Tibial nerve (tissue), 4 donors: ENCODE data around the gene EPS8L1. TPM values are rescaled to one million over a fixed set of nuclear protein-coding genes. Genes with fewer than 3 reads are reported as not detected.

Source experiments
- DNase-seq, 2 donors: peaks; one replicate each; pipeline ENCODE4 v3.0.0-alpha.2; 2019; ENCODE audit warnings: low spot score in 2 of 2
- H3K27ac ChIP-seq, 4 donors: fragments of 200-600 bp; sonication (generic) in 3 of 4; one replicate each; pipeline ENCODE4 v1.5.1; 2017 to 2019; ENCODE audit warnings: mild to moderate bottlenecking in 1 of 4
- H3K27me3 ChIP-seq, 2 donors: fragments of 200-600 bp; sonication (generic) in 1 of 2; one replicate each; pipeline versions ENCODE4 v1.5.1 to v1.6.0; 2017 to 2019
- H3K36me3 ChIP-seq, 3 donors: fragments of 200-600 bp; sonication (generic); one replicate each; pipeline ENCODE4 v1.5.1; 2018 to 2019
- H3K4me1 ChIP-seq, 4 donors: fragments of 200-600 bp; sonication (generic) in 3 of 4; one replicate each; pipeline ENCODE4 v1.5.1; 2017 to 2019
- H3K4me3 ChIP-seq, 4 donors: fragments of 200-600 bp; sonication (generic) in 3 of 4; one replicate each; pipeline ENCODE4 v1.5.1; 2017 to 2019; ENCODE audit warnings: mild to moderate bottlenecking in 1 of 4, moderate library complexity in 1 of 4
- H3K9me3 ChIP-seq, 4 donors: fragments of 200-600 bp; sonication (generic) in 3 of 4; one replicate each; pipeline ENCODE4 v1.5.1; 2017 to 2019
- EP300 ChIP-seq, 2 donors: sonication (generic); formaldehyde crosslinking; IDR thresholded peaks; one replicate each; pipeline ENCODE4 v1.6.1; 2017; ENCODE audit warnings: antibody characterized with exemption in 2 of 2, mild to moderate bottlenecking in 1 of 2
- POLR2A ChIP-seq, 2 donors: fragments of 450-650 bp; IDR thresholded peaks; one replicate each; pipeline ENCODE4 v1.6.1; 2017; ENCODE audit warnings: antibody characterized with exemption in 2 of 2, mild to moderate bottlenecking in 2 of 2, moderate library complexity in 2 of 2
- WGBS, 2 donors: methylation state at CpG; one replicate each; pipeline ENCODE4 v1.1.5; 2018; 5-methylcytosine and 5-hydroxymethylcytosine counted together
- total RNA-seq, 4 donors: library from RNA; depleted of rRNA; stranded (reverse); fragments of >200 nt; gene quantifications; one replicate each; pipeline ENCODE4 v1.1.0, GENCODE V29; 2016
- TF ChIP-seq, protein P1 (sequence below), 5 experiments: fragments of 200-600 bp in 3 of 5; fragments of 450-650 bp in 2 of 5; sonication (generic) in 3 of 5; IDR thresholded peaks; one replicate each; pipeline ENCODE4 v1.5.1; 2016 to 2019; ENCODE audit warnings: antibody characterized with exemption in 5 of 5, mild to moderate bottlenecking in 3 of 5, moderate library complexity in 2 of 5

Gene EPS8L1
- total RNA-seq, 4 donors from 2014 or later = 0.44 to 1.2 TPM; not detected in 2

DNA sequence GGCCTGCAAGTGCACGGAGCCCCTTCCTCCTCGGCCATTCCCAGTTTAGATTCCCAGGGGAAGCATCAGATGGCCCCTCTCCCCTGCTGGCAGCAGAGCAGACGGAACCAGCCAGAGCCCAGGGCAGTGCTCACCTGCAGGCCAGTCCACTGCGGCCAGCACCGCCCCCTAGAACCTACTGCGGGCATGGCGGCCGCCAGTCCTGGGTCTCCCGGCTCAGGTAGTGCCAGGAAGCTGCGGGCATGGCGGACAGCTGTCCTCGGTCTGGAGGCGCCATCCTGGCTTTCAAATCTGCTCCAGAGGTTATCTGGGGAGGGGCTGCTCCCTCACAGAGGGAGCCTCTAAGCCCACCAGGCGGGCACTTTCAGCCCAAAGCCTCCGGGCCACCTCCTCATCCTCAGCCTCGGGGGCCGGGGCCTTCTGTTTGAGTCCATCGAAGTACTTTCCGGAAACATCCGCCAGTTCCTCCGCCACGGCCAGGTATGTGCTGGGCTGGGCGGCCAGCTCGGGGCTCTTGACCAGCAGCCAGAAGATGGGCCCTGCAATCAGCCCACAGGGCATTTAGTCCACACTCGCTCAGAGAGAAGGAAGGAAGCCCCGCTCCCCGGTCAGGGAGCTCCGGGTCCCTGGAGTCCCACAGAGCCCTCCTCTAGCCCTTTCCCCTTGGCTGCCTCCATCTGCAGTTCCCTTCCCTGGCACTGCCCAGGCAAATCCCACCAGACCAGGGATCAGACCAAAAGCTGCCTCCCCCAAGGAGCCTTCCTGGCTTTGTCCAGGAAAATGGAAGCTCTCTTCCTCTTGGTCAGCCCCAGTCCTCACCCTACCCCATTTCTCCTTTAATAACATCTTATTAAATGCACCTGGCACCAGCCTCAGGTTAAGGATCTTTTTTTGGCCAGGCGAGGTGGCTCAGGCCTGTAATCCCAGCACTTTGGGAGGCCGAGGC, 30.6 kb upstream of the EPS8L1 start:
- H3K27ac ChIP-seq = no peak overlapping the region
- TF ChIP-seq POLR2A (IDR thresholded peaks at IDR 0.05) (no peak), EP300 (IDR thresholded peaks at IDR 0.05) (no peak)
- TF ChIP-seq, protein P1, sequence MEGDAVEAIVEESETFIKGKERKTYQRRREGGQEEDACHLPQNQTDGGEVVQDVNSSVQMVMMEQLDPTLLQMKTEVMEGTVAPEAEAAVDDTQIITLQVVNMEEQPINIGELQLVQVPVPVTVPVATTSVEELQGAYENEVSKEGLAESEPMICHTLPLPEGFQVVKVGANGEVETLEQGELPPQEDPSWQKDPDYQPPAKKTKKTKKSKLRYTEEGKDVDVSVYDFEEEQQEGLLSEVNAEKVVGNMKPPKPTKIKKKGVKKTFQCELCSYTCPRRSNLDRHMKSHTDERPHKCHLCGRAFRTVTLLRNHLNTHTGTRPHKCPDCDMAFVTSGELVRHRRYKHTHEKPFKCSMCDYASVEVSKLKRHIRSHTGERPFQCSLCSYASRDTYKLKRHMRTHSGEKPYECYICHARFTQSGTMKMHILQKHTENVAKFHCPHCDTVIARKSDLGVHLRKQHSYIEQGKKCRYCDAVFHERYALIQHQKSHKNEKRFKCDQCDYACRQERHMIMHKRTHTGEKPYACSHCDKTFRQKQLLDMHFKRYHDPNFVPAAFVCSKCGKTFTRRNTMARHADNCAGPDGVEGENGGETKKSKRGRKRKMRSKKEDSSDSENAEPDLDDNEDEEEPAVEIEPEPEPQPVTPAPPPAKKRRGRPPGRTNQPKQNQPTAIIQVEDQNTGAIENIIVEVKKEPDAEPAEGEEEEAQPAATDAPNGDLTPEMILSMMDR (IDR thresholded peaks at IDR 0.05) = no peak
- no peak overlapping the region for H3K4me3 ChIP-seq
- DNase-seq = no peak
- H3K27me3 ChIP-seq = no peaks in the 10 kb centered on the region
- 92 to 94% methylated on average over 20 to 30 of the region's 30 CpGs for WGBS, 2 donors
- peaks cover 0 to 18% (median 0%) of the 10 kb centered on the region in 4 donors for H3K9me3 ChIP-seq
- H3K4me1 ChIP-seq = no peaks in the 10 kb centered on the region
- H3K36me3 ChIP-seq = peaks cover 0 to 99% (median 32%) of the 10 kb centered on the region in 3 donors

DNA sequence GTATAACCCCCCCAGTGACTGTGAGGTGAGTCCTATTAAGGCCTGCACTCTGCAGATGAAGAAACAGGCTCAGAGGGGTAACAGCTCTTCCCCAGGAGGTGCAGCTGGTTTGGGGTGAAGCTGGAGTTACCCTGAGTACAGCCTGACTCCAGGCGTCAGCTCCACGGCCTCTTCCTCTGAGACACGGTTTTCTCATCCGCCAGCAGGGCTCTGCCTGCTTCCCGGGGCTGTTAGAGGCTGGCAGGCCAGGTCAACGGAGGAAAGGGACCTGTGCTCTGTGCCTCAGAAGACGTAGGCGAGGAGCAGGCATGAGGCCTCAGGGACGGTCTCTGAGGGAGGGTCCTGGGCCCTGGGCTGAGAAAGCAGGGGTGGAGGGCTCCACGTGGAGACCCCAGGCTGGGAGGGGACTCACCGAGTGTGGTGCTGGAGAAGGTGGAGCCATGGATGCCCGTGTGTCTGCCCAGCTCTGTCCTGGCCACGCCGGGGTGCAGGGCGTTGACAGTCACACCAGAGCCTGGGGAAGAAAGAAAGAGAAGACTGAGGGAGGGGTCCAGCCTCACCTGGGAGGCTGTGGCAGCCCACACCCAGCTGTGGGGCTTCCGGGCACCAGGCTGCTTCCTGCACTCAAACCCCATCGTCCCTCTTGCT, 28.6 kb upstream of the EPS8L1 start:
- no peak for DNase-seq
- no peak overlapping the region for H3K27ac ChIP-seq
- peaks cover 0 to 10% (median 0%) of the 10 kb centered on the region in 4 donors for H3K9me3 ChIP-seq
- WGBS, 2 donors = 86 to 93% methylated on average over 13 to 17 of the region's 17 CpGs
- no peak for TF ChIP-seq POLR2A (IDR thresholded peaks at IDR 0.05)
- TF ChIP-seq EP300 (IDR thresholded peaks at IDR 0.05) = no peak
- TF ChIP-seq, protein P1 (IDR thresholded peaks at IDR 0.05) = no peak
- H3K36me3 ChIP-seq = peaks cover 0 to 100% (median 32%) of the 10 kb centered on the region in 3 donors
- no peak overlapping the region for H3K4me3 ChIP-seq
- H3K4me1 ChIP-seq = no peaks in the 10 kb centered on the region
- H3K27me3 ChIP-seq = no peaks in the 10 kb centered on the region

DNA sequence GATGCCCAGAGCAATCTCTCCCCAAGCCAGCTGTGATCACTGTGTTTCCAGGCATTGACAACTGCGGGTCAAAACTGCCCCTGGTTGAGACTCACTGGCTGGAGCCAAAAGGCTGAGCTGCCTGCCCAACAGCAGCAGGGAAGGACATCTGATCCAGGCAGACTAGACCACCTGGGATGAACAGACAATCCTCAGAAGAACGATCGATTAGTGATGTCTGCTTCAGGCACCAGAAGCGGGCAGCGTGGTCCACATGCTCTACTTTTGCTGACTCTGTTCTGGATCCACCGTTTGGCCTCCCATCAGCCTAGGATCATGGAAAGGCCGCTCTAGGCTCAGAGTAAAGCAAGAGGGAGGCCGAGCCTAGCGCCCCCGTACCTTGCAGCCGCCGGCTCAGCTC, 27.7 kb upstream of the EPS8L1 start:
- H3K4me3 ChIP-seq = no peak overlapping the region
- no peak for DNase-seq
- H3K27me3 ChIP-seq = no peaks in the 10 kb centered on the region
- H3K4me1 ChIP-seq = no peaks in the 10 kb centered on the region
- H3K9me3 ChIP-seq = peaks cover 0 to 4% (median 0%) of the 10 kb centered on the region in 4 donors
- WGBS, 2 donors = 93% methylated on average over 12 of the region's 12 CpGs
- no peak overlapping the region for H3K27ac ChIP-seq
- TF ChIP-seq EP300 (IDR thresholded peaks at IDR 0.05) (no peak), POLR2A (IDR thresholded peaks at IDR 0.05) (no peak)
- TF ChIP-seq, protein P1 (IDR thresholded peaks at IDR 0.05) = no peak
- H3K36me3 ChIP-seq = peaks cover 0 to 100% (median 32%) of the 10 kb centered on the region in 3 donors

DNA sequence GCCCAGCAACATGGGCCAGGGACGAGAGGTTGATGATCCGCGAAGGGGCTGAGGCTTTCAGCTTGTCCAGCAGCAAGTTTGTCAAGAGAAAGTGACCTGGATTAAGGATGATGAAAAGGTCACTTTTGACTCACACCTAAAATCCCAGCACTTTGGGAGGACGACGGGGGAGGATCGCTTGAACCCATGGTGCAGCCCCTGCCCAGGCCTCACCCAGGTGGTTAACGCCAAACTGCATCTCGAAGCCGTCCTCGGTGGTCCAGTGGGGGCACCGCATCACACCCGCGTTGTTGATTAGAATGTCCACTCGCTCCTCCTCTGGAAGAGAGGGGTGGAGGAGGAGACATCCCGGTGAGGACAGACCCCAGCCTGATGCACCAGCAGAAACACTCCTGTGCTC, 27.2 kb upstream of the EPS8L1 start:
- peaks cover 0 to 100% (median 32%) of the 10 kb centered on the region in 3 donors for H3K36me3 ChIP-seq
- no peak for DNase-seq
- 95 to 96% methylated on average over 15 of the region's 15 CpGs for WGBS, 2 donors
- peaks cover 0 to 1% (median 0%) of the 10 kb centered on the region in 4 donors for H3K9me3 ChIP-seq
- no peaks in the 10 kb centered on the region for H3K27me3 ChIP-seq
- TF ChIP-seq EP300 (IDR thresholded peaks at IDR 0.05) = no peak
- no peak for TF ChIP-seq POLR2A (IDR thresholded peaks at IDR 0.05)
- TF ChIP-seq, protein P1 (IDR thresholded peaks at IDR 0.05) = no peak
- H3K27ac ChIP-seq = no peak overlapping the region
- H3K4me3 ChIP-seq = no peak overlapping the region
- no peaks in the 10 kb centered on the region for H3K4me1 ChIP-seq
